ENCODE measurements around the gene HDAC11. TPM values are rescaled to one million over a fixed set of nuclear protein-coding genes. Genes with fewer than 3 reads are reported as not detected.

The HDAC11 gene
- total and polyA plus RNA-seq, 9 of the 15 experiments (the other 6 are each of a cell fraction or from before 2014, with no cell fraction given) = 0.60 to 6.0 (median 4.5) TPM

GRCh38 chr3:13484851-13485590 is 4.9 kb downstream of the HDAC11 start (continued):
- TF ChIP-seq ZNF766 (CRISPR knock-in tag; conservative IDR thresholded peaks at IDR 0.05) = peak; percentile 97
- no peak for TF ChIP-seq NELFE (IDR thresholded peaks at IDR 0.05; ENCODE audit: insufficient read depth, insufficient read length)
- peak; percentile 89 for TF ChIP-seq HMGN3 (IDR thresholded peaks at IDR 0.05; ENCODE audit: borderline replicate concordance, extremely low read depth, insufficient read length, low read depth, low read length)
- TF ChIP-seq SP1 (CRISPR knock-in tag; IDR thresholded peaks at IDR 0.05) = peak; percentile 46; the same call in 1 of the 2 replicates
- no peak for TF ChIP-seq ZNF121 (CRISPR knock-in tag; conservative IDR thresholded peaks at IDR 0.05)
- no peak for TF ChIP-seq CEBPG (CRISPR knock-in tag; IDR thresholded peaks at IDR 0.05)
- TF ChIP-seq CEBPG (tag; conservative IDR thresholded peaks at IDR 0.05 in 1 of 2, IDR thresholded peaks at IDR 0.05 in 1 of 2) = no peak
- TF ChIP-seq HDAC8 (tag; IDR thresholded peaks at IDR 0.05) = no peak
- TF ChIP-seq UBTF (IDR thresholded peaks at IDR 0.05; ENCODE audit: borderline replicate concordance in 1 of 2, low read depth in 2 of 2, low read length in 2 of 2) = peak; percentile 77 to 98; a peak in 3 of 4 replicates
- no peak for TF ChIP-seq ELK1 (CRISPR knock-in tag; IDR thresholded peaks at IDR 0.05)
- TF ChIP-seq ZBTB34 (CRISPR knock-in tag; IDR thresholded peaks at IDR 0.05) = no peak
- no peak for TF ChIP-seq ATF1 (CRISPR knock-in tag; IDR thresholded peaks at IDR 0.05)
- TF ChIP-seq ATF1 (tag; IDR thresholded peaks at IDR 0.05) = peak; percentile 41; the same call in 1 of the 2 replicates
- no peak for TF ChIP-seq ZNF347 (CRISPR knock-in tag; IDR thresholded peaks at IDR 0.05; ENCODE audit: low read depth)
- peak; percentile 74 for TF ChIP-seq ELF2 (CRISPR knock-in tag; IDR thresholded peaks at IDR 0.05)
- TF ChIP-seq CREB5 (CRISPR knock-in tag; IDR thresholded peaks at IDR 0.05) = no peak

Measured in K562 (cell line).